DND-41 (cell line): ENCODE data around the gene PTBP3.
"Not testable (repeated sequence)": the region's sequence is repeated elsewhere in the genome, so short reads cannot be mapped to it uniquely, and the experiment has no call there.

Experiments
- ATAC-seq: fragments of 200-7000 bp; cut with Tn5 transposase; 3 replicates; pipeline ENCODE4 v1.9.1; 2021; ENCODE audit warnings: low read depth; ENCODE audit not compliant: insufficient read depth
- DNase-seq: peaks from one replicate; pipeline ENCODE4 v3.0.0-alpha.2; 2020
- H2AFZ ChIP-seq: 2 replicates; pipeline ENCODE4 v1.6.0; 2012; ENCODE audit warnings: low read depth, low read length
- H3K27ac ChIP-seq: 2 replicates; pipeline ENCODE4 v1.5.1; 2012; ENCODE audit warnings: low read length, inconsistent platforms
- H3K27me3 ChIP-seq: fragments of 200-600 bp; sonication (generic); 2 replicates; pipeline ENCODE4 v1.6.0; 2012; ENCODE audit warnings: low read length, mild to moderate bottlenecking, inconsistent platforms; ENCODE audit not compliant: insufficient read depth, poor library complexity
- H3K36me3 ChIP-seq: 2 replicates; pipeline ENCODE4 v1.5.1; 2012; ENCODE audit warnings: low read length, inconsistent platforms; ENCODE audit not compliant: insufficient read depth
- H3K4me1 ChIP-seq: 2 replicates; pipeline ENCODE4 v1.5.1; 2012; ENCODE audit warnings: mild to moderate bottlenecking, low read length; ENCODE audit not compliant: insufficient read depth
- H3K4me2 ChIP-seq: 2 replicates; pipeline ENCODE4 v1.6.0; 2012; ENCODE audit warnings: mild to moderate bottlenecking, moderate library complexity, low read length, inconsistent platforms; ENCODE audit not compliant: insufficient read depth
- H3K4me3 ChIP-seq, 2 experiments: fragments of 200-600 bp in 1 of 2; shearing (Covaris generic) in 1 of 2; 2 replicates each; pipeline ENCODE4 v1.5.1; 2012 to 2016; ENCODE audit warnings: inconsistent platforms in 2 of 2, low read length in 2 of 2, mild to moderate bottlenecking in 2 of 2, low read depth in 1 of 2, moderate library complexity in 1 of 2
- H3K79me2 ChIP-seq: 2 replicates; pipeline ENCODE4 v1.6.0; 2012; ENCODE audit warnings: low read length, inconsistent platforms; ENCODE audit not compliant: insufficient read depth
- H3K9ac ChIP-seq: 2 replicates; pipeline ENCODE4 v1.6.0; 2012; ENCODE audit warnings: low read depth, mild to moderate bottlenecking, inconsistent platforms, low read length, moderate library complexity
- H3K9me3 ChIP-seq: 2 replicates; pipeline ENCODE4 v1.5.1; 2012; ENCODE audit warnings: low read length, moderate library complexity, mild to moderate bottlenecking, inconsistent platforms; ENCODE audit not compliant: insufficient read depth, severe bottlenecking
- H4K20me1 ChIP-seq: 2 replicates; pipeline ENCODE4 v1.6.0; 2012; ENCODE audit warnings: low read length; ENCODE audit not compliant: insufficient read depth
- EZH2 ChIP-seq: IDR thresholded peaks from 3 replicates; pipeline ENCODE4 v1.6.1; 2012; ENCODE audit warnings: borderline replicate concordance, low read depth, mild to moderate bottlenecking, moderate library complexity, low read length, inconsistent platforms; ENCODE audit not compliant: severe bottlenecking
- TF ChIP-seq, protein P1 (sequence below): IDR thresholded peaks from 2 replicates; pipeline ENCODE4 v1.5.1; 2012; ENCODE audit warnings: borderline replicate concordance, low read length, moderate library complexity, mild to moderate bottlenecking; ENCODE audit not compliant: poor library complexity, severe bottlenecking; ENCODE audit errors: extremely low read depth

Gene PTBP3

GRCh38 chr9:112367465-112367864 lies 34.0 kb upstream of the PTBP3 start:
- H3K36me3 ChIP-seq, result no peaks in the 10 kb centered on the region
- H4K20me1 ChIP-seq, result no peaks in the 10 kb centered on the region
- no peak overlapping the region for H3K4me3 ChIP-seq
- TF ChIP-seq EZH2, result no peak
- TF ChIP-seq, protein P1, sequence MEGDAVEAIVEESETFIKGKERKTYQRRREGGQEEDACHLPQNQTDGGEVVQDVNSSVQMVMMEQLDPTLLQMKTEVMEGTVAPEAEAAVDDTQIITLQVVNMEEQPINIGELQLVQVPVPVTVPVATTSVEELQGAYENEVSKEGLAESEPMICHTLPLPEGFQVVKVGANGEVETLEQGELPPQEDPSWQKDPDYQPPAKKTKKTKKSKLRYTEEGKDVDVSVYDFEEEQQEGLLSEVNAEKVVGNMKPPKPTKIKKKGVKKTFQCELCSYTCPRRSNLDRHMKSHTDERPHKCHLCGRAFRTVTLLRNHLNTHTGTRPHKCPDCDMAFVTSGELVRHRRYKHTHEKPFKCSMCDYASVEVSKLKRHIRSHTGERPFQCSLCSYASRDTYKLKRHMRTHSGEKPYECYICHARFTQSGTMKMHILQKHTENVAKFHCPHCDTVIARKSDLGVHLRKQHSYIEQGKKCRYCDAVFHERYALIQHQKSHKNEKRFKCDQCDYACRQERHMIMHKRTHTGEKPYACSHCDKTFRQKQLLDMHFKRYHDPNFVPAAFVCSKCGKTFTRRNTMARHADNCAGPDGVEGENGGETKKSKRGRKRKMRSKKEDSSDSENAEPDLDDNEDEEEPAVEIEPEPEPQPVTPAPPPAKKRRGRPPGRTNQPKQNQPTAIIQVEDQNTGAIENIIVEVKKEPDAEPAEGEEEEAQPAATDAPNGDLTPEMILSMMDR, result no peak
- no peaks in the 10 kb centered on the region for H3K27me3 ChIP-seq
- H3K4me2 ChIP-seq, result no peak overlapping the region
- no peaks in the 10 kb centered on the region for H3K4me1 ChIP-seq
- H3K9me3 ChIP-seq, result peaks cover 4% of the 10 kb centered on the region
- H3K9ac ChIP-seq, result no peak overlapping the region
- H2AFZ ChIP-seq, result no peak overlapping the region
- ATAC-seq (no peak), DNase-seq (no peak)
- H3K79me2 ChIP-seq, result no peaks in the 10 kb centered on the region
- H3K27ac ChIP-seq, result no peak overlapping the region

DNA sequence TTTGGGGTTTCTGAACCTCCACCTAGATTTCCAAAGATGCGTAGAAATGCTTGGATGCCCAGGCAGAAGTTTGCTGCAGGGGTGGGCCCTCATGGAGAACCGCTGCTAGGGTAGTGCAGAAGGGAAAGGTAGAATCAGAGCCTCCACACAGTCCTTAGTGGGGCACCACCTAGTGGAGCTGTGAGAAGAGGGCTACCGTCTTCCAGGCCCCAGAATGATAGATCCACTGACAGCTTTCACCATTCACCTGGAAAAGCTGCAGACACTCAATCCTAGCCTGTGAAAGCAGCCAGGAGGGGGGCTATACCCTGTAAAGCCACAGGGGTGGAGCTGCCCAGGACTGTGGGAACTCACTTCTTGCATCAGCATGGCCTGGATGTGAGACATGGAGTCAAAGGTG lies 33.2 kb upstream of the PTBP3 start:
- no peaks in the 10 kb centered on the region for H4K20me1 ChIP-seq
- ATAC-seq (no peak), DNase-seq (peak; percentile 8)
- H3K4me3 ChIP-seq, result no peak overlapping the region
- no peaks in the 10 kb centered on the region for H3K36me3 ChIP-seq
- no peak for TF ChIP-seq EZH2
- TF ChIP-seq, protein P1, result peak; percentile 32
- peaks cover 4% of the 10 kb centered on the region for H3K9me3 ChIP-seq
- H2AFZ ChIP-seq, result no peak overlapping the region
- no peaks in the 10 kb centered on the region for H3K27me3 ChIP-seq
- no peak overlapping the region for H3K27ac ChIP-seq
- H3K4me2 ChIP-seq, result no peak overlapping the region
- H3K9ac ChIP-seq, result no peak overlapping the region
- no peaks in the 10 kb centered on the region for H3K79me2 ChIP-seq
- H3K4me1 ChIP-seq, result 0 out of 2 replicates have a peak, but pooled peaks cover 3% of the 10 kb centered on the region

GRCh38 chr9:112365257-112365656 lies 31.8 kb upstream of the PTBP3 start:
- not testable (repeated sequence) for H3K36me3 ChIP-seq, H3K4me2 ChIP-seq, H2AFZ ChIP-seq, H3K79me2 ChIP-seq, ATAC-seq, H3K27me3 ChIP-seq, DNase-seq, H3K9me3 ChIP-seq, H3K27ac ChIP-seq, H3K9ac ChIP-seq, H4K20me1 ChIP-seq, H3K4me3 ChIP-seq, H3K4me1 ChIP-seq

- no peaks in the 10 kb centered on the region for H4K20me1 ChIP-seq
- no peak overlapping the region for H3K9ac ChIP-seq
- no peak for ATAC-seq
- peaks cover 4% of the 10 kb centered on the region for H3K9me3 ChIP-seq
- no peaks in the 10 kb centered on the region for H3K79me2 ChIP-seq
- H3K4me2 ChIP-seq, result no peak overlapping the region
- no peaks in the 10 kb centered on the region for H3K36me3 ChIP-seq
- no peaks in the 10 kb centered on the region for H3K27me3 ChIP-seq
- 0 out of 2 replicates have a peak, but pooled peaks cover 4% of the 10 kb centered on the region for H3K4me1 ChIP-seq
- no peak overlapping the region for H3K4me3 ChIP-seq
- H3K27ac ChIP-seq, result no peak overlapping the region
- TF ChIP-seq, protein P1, result no peak
- no peak for TF ChIP-seq EZH2
- H2AFZ ChIP-seq, result no peak overlapping the region
- no peak for DNase-seq
Measured at GRCh38 chr9:112364761-112365160, 31.3 kb upstream of the PTBP3 start.
